Naive B cell (primary cell): Measurements from ENCODE around the gene TMPRSS3. TPM values are rescaled to one million over a fixed set of nuclear protein-coding genes. Genes with fewer than 3 reads are reported as not detected.

Experiments used
- ATAC-seq, 2 donors: fragments of 150-1000 bp; cut with Tn5 transposase; 2 replicates each; pipeline ENCODE4 v1.10.0; 2021; ENCODE audit warnings: low read depth in 2 of 2, mild to moderate bottlenecking in 2 of 2, moderate library complexity in 2 of 2
- DNase-seq: peaks from one replicate; pipeline ENCODE4 v3.0.0; 2022
- H3K27ac Mint-ChIP-seq, 6 donors: one replicate each; pipeline ENCODE4 v1.8.0; 2020 to 2022; ENCODE audit warnings: mild to moderate bottlenecking in 6 of 6, mixed read lengths in 6 of 6, moderate library complexity in 5 of 6, inconsistent platforms in 2 of 6
- H3K27me3 Mint-ChIP-seq, 3 donors: one replicate each; pipeline ENCODE4 v1.8.0; 2021 to 2022; ENCODE audit warnings: mixed read lengths in 3 of 3, mild to moderate bottlenecking in 1 of 3
- H3K36me3 Mint-ChIP-seq, 2 donors: one replicate each; pipeline ENCODE4 v1.8.0; 2020 to 2022; ENCODE audit warnings: mixed read lengths in 2 of 2, inconsistent platforms in 1 of 2, mild to moderate bottlenecking in 1 of 2
- H3K4me1 Mint-ChIP-seq, 3 donors: one replicate each; pipeline ENCODE4 v1.8.0; 2020 to 2022; ENCODE audit warnings: mixed read lengths in 3 of 3, inconsistent platforms in 1 of 3, mild to moderate bottlenecking in 1 of 3, moderate library complexity in 1 of 3
- H3K4me3 Mint-ChIP-seq, 8 donors: one replicate each; pipeline ENCODE4 v1.8.0; 2020 to 2022; ENCODE audit warnings: mild to moderate bottlenecking in 8 of 8, mixed read lengths in 8 of 8, moderate library complexity in 8 of 8, inconsistent platforms in 2 of 8
- H3K9me3 Mint-ChIP-seq, 7 donors: one replicate each; pipeline ENCODE4 v1.8.0; 2020 to 2022; ENCODE audit warnings: mixed read lengths in 7 of 7, mild to moderate bottlenecking in 5 of 7, inconsistent platforms in 2 of 7, moderate library complexity in 1 of 7
- polyA plus RNA-seq, 6 donors: library from polyadenylated mRNA; unstranded; fragments of 300-500 nt; fragmentation: Illumina TruSeq; gene quantifications; one replicate each; pipeline ENCODE4 v1.2.3, GENCODE V29; 2021; ENCODE audit warnings: low read depth in 6 of 6

TMPRSS3 gene
- not detected for polyA plus RNA-seq

DNA sequence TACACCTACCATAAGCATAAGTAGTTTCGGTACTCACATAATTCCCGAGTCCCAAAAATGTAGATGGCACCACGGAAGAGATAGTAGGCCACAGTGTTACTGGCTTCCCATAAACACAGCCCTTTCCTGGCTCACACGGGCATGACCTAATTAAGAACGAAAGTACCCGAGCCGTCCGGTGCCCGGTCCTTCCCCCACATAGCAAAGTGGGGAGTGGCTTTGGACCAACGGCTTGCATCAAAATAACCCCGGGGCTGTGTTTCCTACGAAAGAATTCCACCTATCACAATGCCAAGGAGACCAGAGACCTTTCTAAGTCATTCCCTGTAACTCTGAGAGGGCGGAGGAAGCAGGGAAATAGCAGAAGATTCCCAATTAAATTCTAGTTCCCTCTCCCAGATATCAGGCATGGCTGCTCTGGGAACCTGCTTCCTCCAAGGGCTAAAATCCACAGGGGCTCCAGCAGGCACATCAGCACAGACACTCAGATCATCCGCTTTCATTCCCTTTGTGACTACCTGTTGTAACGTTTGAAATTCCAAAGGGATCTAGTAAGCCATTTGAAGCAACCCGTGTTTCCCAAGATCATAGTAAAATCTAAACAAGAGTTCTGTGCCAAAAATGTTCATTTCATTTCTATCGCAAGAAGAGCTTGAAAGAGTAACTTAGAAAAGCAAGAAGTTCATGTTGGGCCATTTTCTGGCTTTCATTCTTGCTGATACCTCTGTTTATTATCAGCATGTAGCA is at the start of gene TMPRSS3:
Gene TMPRSS3, minus strand, starts transcription at position 148 of the 747 bp plus-strand sequence. CDS start 635 bp downstream, outside the sequence.
- peak within 1 kb of the TSS in 1 of 6 donors; percentile 30 for H3K27ac Mint-ChIP-seq
- ATAC-seq: no peak
- no peaks in the 10 kb centered on the region for H3K36me3 Mint-ChIP-seq
- H3K4me3 Mint-ChIP-seq: peak within 1 kb of the TSS in 1 of 8 donors; percentile 22
- peaks cover 10 to 17% (median 12%) of the 10 kb centered on the region in 3 donors for H3K4me1 Mint-ChIP-seq
- no peak for DNase-seq
- H3K9me3 Mint-ChIP-seq: no peaks in the 10 kb centered on the region
- H3K27me3 Mint-ChIP-seq: peaks cover 7 to 28% (median 10%) of the 10 kb centered on the region in 3 donors

DNA sequence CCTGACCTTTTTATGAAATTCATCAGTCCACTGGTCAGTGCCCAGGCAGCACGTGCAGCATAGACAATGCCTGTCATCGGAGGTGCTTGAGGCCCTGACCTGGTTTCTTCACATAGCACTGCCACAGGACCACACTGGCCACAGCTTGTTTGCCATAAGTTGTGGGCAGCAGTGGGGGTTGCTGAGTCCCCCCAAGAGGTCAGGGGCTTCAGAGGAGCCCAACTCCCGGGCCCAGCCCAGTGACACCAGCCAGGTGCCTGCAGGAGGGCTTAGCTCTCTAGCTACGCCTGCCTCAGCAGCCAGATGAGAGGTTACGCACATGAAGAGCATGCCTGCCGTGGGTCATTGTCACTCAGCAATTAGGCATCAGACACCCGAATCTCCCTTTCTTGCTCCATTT is 49.5 kb upstream of the TMPRSS3 start:
- ATAC-seq: no peak
- Mint-ChIP-seq H3K4me3 (no peak overlapping the region), H3K9me3 (no peaks in the 10 kb centered on the region), H3K36me3 (no peaks in the 10 kb centered on the region), H3K27ac (no peak overlapping the region), H3K4me1 (peaks cover 14 to 18% (median 14%) of the 10 kb centered on the region in 3 donors), H3K27me3 (peaks cover 0 to 45% (median 24%) of the 10 kb centered on the region in 3 donors)
- no peak for DNase-seq

DNA sequence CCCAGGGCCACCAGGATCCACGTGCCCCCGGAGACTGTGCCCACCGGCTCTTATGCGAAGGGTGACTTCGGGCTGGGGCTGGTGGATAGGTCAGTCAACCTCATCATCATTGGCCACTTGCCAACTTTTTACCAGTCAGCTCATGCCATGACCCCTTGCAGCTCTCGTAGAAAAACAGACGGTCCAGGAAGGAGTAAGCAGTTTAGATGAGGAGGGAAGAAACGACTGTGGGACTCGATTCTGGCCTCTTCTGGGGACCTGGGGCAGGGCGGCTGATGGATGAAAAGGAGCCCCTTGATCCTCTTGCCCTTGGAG is 48.9 kb upstream of the TMPRSS3 start:
- Mint-ChIP-seq H3K27ac (no peak overlapping the region), H3K4me1 (peaks cover 8 to 12% (median 11%) of the 10 kb centered on the region in 3 donors), H3K9me3 (peaks cover 0 to under 1% (median 0%) of the 10 kb centered on the region in 7 donors), H3K27me3 (peaks cover 0 to 48% (median 29%) of the 10 kb centered on the region in 3 donors), H3K4me3 (no peak overlapping the region), H3K36me3 (no peaks in the 10 kb centered on the region)
- DNase-seq (no peak), ATAC-seq (no peak)

DNA sequence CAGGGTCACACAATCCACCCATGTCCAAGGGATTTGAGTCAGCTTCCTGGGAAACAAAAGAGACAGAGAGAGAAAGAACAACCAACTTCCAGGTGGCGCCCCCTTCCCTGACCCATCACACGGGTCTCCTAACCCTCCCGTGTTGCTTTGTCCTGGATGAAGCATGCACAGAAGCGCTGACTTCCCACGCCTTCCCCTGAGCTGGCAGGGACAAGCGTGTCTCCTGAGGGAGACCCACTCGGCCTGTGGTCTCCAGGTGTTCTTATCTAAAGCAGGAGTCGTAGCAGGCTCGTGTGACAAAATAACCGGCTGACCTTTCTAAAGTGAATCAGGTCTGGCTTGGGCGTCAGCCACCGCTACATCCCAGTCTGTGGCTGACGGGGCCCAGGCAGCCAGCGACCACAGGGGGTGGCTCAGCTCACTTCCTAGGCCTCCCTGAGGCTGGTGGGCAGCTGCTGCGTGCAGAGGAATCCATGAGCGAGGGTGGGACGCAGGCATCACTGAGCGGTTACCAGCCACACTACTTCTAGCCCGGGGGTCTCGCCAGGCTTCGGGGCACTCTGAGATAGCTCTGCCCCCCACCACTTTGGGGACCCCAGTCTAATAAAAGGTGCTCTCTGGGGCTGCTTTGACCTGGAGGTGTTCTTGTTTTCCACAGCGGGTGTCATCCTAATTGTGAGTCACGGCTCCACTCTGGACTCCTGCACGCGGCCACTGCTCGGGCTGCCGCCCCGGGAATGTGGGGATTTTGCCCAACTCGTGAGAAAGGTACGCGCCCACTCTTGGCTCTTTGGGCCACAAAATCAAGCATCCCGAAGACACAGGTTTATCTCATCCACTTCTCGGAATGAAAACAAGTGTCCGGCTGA is 48.3 kb upstream of the TMPRSS3 start:
- peaks cover 7 to 17% (median 11%) of the 10 kb centered on the region in 3 donors for H3K4me1 Mint-ChIP-seq
- peaks cover 0 to 2% (median 0%) of the 10 kb centered on the region in 7 donors for H3K9me3 Mint-ChIP-seq
- no peak overlapping the region for H3K4me3 Mint-ChIP-seq
- H3K36me3 Mint-ChIP-seq: no peaks in the 10 kb centered on the region
- H3K27me3 Mint-ChIP-seq: peaks cover 3 to 54% (median 35%) of the 10 kb centered on the region in 3 donors
- DNase-seq (no peak), ATAC-seq (no peak)
- H3K27ac Mint-ChIP-seq: no peak overlapping the region

DNA sequence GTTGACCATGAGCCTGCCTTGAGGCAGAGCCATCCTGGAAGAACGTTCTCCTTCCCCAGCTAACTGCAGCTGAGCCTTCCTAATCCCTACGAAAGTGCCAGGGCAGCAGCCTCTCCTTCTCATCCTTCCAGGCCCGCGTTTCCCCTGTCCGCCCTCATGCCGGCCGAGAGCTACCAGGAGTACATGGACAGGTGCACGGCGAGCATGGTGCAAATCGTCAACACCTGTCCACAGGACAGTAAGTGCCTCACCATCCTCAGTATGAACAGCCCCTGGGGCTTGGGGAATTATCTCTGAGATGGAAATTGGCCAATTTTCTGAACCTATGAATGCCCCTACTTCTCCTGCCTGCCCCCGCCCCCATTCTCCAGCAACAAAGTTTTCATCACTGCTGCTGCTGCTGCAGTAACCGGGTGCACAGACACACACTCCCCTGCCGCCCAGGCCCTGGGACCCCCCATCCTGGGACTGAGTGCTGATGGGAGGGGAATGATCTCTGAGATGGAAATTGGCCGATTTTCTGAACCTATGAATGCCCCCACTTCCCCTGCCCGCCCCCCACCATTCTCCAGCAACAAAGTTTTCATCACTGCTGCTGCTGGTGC is 47.4 kb upstream of the TMPRSS3 start:
- H3K27ac Mint-ChIP-seq: no peak overlapping the region
- ATAC-seq: no peak
- peaks cover 7 to 19% (median 11%) of the 10 kb centered on the region in 3 donors for H3K4me1 Mint-ChIP-seq
- DNase-seq: no peak
- H3K27me3 Mint-ChIP-seq: peaks cover 6 to 62% (median 40%) of the 10 kb centered on the region in 3 donors
- H3K4me3 Mint-ChIP-seq: no peak overlapping the region
- H3K36me3 Mint-ChIP-seq: no peaks in the 10 kb centered on the region
- H3K9me3 Mint-ChIP-seq: peaks cover 0 to 2% (median 0%) of the 10 kb centered on the region in 7 donors

DNA sequence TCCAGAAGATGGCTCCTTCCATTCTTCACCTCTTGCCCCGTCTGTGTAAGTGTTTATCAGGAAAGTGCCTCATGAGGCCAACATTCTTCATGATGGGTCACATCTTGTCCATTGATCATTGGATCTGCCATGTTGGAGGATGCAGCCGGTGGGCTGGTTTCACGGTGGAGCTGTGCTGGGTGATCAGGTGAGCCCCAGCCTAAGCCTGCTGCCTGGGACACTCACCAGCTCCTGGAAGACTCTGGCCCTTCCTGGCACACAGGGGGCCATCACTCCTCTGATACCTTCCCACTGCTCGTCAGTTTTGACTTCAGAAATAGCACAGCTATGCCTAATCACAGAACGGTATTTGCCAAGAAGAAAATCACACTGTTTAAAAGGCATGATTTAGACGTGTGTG is 46.1 kb upstream of the TMPRSS3 start:
- Mint-ChIP-seq H3K27ac (no peak overlapping the region), H3K4me1 (peaks cover 7 to 20% (median 11%) of the 10 kb centered on the region in 3 donors), H3K36me3 (no peaks in the 10 kb centered on the region)

DNA sequence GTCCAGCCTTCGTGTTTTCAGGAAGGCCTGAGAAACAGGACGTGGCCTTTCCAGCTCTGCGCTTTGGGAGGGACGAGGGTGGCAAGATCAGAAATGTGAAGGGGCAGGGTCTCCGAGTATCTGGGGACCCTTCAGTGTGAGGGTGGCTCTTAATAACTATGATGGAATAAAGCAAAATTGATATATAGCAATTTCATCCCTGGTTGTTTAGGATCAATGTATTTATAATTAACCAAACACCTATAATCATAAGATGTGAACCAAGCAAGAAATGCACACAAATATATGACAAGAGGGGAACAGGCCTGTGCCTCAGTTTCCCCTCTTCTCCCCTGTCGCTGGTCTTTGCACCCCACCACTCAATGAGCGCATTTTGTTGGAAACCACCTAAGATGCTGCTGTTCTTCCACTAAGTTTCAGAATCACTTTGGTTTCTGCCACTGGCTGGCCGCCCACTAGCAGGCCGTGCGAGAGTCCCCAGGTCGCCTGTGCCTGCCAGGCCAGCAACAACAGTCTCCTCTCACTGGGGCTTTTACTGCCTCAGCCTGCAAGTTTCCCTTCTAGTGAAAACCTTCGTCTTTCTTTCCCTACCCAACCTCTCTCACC is 44.4 kb upstream of the TMPRSS3 start:
- no peak for DNase-seq
- peaks cover 0 to 11% (median 0%) of the 10 kb centered on the region in 3 donors for H3K4me1 Mint-ChIP-seq
- no peak for ATAC-seq
- no peaks in the 10 kb centered on the region for H3K36me3 Mint-ChIP-seq
- peaks cover 0 to 6% (median 2%) of the 10 kb centered on the region in 7 donors for H3K9me3 Mint-ChIP-seq
- no peak overlapping the region for H3K27ac Mint-ChIP-seq
- no peak overlapping the region for H3K4me3 Mint-ChIP-seq
- peaks cover 14 to 64% (median 39%) of the 10 kb centered on the region in 3 donors for H3K27me3 Mint-ChIP-seq

More for the DNA sequence above, 46.1 kb upstream of the TMPRSS3 start:
- Mint-ChIP-seq H3K4me3 (no peak overlapping the region), H3K9me3 (peaks cover 0 to 4% (median 2%) of the 10 kb centered on the region in 7 donors), H3K27me3 (peaks cover 9 to 75% (median 46%) of the 10 kb centered on the region in 3 donors)
- ATAC-seq (no peak), DNase-seq (no peak)

DNA sequence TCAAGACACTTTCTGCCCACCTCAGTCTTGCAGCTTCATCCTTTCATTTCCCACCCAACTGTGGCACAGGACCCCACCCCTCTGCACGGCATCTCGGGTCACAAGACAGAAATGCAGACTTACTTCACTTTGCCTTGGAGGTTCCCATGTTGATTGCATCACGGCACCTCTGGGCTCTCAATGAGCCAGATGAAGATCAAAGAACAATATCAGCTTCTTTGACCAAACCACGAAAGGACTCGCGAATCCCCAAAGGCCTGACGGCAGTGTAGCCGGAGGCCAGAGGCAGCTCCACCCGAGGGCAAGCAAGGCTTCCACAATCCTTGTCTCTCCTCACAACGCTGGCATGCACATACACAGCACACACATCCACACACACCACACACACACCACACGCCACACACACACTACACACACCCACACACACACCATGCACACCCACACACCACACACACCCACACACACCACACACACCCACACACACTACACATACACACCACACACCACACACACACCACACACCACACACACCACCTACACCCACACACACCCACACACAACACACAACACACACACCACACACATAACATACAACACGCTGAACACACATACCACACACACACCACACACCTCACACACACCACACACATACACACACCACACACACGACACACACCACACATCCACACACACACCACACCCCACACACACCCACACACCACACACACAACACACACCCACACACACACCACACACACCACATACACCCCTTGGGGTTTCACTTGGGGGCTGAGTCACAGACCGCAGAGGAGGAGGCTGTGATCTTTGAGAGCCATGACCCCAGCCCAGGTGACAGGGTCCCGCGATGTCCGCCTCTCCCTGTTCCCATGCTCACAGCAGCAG is 43.7 kb upstream of the TMPRSS3 start:
- ATAC-seq (no peak), DNase-seq (no peak)
- H3K9me3 Mint-ChIP-seq: peaks cover 0 to 6% (median 4%) of the 10 kb centered on the region in 7 donors
- peak overlapping the region in 1 of 8 donors; percentile 53 for H3K4me3 Mint-ChIP-seq
- no peaks in the 10 kb centered on the region for H3K36me3 Mint-ChIP-seq
- peaks cover 0 to 11% (median 0%) of the 10 kb centered on the region in 3 donors for H3K4me1 Mint-ChIP-seq
- peaks cover 18 to 72% (median 43%) of the 10 kb centered on the region in 3 donors for H3K27me3 Mint-ChIP-seq
- H3K27ac Mint-ChIP-seq: peak overlapping the region in 1 of 6 donors; percentile 42

DNA sequence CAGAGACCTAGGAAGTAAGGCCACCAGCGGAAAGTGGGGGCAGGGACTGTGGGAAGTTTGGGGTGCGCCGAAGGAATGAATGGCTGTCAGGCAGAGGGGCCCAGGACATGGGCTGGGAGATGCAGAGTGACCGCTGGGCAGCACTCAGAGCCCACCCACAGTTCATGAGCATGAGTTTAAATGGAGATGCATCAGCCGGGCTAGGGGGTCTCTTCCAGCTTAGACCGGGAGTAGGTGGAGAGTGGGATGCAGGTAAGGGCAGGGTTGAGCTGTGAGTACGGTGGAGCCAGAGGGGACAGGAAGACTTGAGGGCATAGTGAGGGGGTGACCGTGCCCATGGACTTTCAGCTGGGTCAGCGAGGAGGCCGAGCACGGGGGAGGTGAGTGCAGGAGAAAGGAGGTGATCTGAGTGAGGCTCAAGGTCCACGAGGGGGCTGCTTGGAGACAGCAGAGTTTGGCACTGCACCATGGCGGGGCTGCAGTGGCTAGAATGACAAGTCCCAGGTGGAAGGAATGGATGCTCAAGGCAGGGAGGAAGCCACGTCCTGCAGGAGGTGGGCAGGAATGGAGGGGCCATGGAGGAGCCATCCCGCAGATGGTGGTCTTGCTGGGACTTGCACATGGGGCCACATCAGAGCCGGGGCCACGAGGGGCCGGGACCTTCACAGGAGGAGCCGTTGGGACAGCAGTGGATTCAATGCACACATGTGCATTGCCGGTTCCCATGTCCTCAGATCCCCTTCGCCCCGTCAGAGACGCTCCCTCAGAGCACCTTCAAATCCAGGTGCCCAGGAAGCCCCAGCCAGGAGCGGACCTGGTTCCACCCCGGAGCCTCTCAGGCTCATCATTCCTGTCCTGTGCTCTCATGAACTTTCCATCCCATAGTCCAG is 42.7 kb upstream of the TMPRSS3 start:
- ATAC-seq: no peak
- H3K36me3 Mint-ChIP-seq: no peaks in the 10 kb centered on the region
- peak overlapping the region in 1 of 8 donors; percentile 80 for H3K4me3 Mint-ChIP-seq
- H3K27ac Mint-ChIP-seq: no peak overlapping the region
- peaks cover under 1 to 6% (median 4%) of the 10 kb centered on the region in 7 donors for H3K9me3 Mint-ChIP-seq
- H3K4me1 Mint-ChIP-seq: peaks cover 0 to 11% (median 0%) of the 10 kb centered on the region in 3 donors
- H3K27me3 Mint-ChIP-seq: peaks cover 19 to 72% (median 53%) of the 10 kb centered on the region in 3 donors
- DNase-seq: no peak

DNA sequence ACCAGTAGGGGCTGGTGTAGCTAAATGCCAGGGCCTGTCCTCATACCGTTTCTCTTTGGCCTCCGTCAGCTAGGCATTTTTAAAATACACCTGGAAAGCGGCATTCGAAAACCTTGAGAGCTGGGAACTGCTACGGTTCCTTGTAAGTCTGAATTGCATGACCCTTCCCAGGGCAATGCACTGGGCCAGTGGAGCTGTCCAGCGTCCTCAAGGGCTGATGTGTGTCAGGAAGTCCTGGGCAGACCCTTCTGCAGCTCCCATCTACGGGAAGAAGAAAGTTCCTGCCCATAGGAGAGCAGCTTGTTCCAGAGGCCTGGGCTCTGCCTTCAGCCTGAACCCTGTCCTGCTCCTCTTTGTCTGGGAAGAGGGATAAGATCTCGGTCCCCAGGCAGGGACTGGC is 41.9 kb upstream of the TMPRSS3 start:
- H3K27ac Mint-ChIP-seq: no peak overlapping the region
- H3K9me3 Mint-ChIP-seq: peaks cover 4 to 14% (median 8%) of the 10 kb centered on the region in 7 donors
- H3K36me3 Mint-ChIP-seq: peaks cover 2 to 6% of the 10 kb centered on the region in 2 donors
- ATAC-seq (no peak), DNase-seq (no peak)
- no peak overlapping the region for H3K4me3 Mint-ChIP-seq
- H3K4me1 Mint-ChIP-seq: peaks cover 0 to 11% (median 0%) of the 10 kb centered on the region in 3 donors
- peaks cover 21 to 72% (median 60%) of the 10 kb centered on the region in 3 donors for H3K27me3 Mint-ChIP-seq

DNA sequence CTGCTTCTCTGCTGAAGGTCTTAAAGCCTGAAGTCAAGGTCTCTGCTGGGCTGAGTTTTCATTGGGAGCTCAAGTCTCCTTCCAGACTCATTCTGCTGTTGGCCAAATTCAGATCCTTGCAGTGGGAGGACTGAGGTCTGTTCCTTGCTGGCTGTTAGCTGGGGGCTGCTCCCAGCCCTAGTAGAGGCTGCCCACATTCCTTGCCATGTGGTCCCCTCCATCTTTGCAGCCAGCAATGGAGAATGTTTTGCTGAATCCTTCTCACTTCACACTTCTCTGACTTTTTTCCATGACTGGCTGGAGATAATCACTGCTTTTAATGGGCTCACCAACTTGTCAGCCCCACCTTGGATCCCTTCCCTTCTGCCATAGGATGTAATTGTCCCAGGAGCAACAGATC is 41.1 kb upstream of the TMPRSS3 start:
- ATAC-seq (no peak), DNase-seq (no peak)
- Mint-ChIP-seq H3K9me3 (peaks cover 12 to 22% (median 16%) of the 10 kb centered on the region in 7 donors), H3K4me3 (peak overlapping the region in 1 of 8 donors; percentile 11), H3K27ac (peak overlapping the region in 1 of 6 donors; percentile 62), H3K27me3 (peaks cover 29 to 72% (median 62%) of the 10 kb centered on the region in 3 donors), H3K4me1 (peaks cover 0 to 11% (median 0%) of the 10 kb centered on the region in 3 donors), H3K36me3 (peaks cover 11 to 14% of the 10 kb centered on the region in 2 donors)
